Chondrocyte (in vitro differentiated cells): ENCODE results near the gene RGS2. TPM values are rescaled to one million over a fixed set of nuclear protein-coding genes. Genes with fewer than 3 reads are reported as not detected.

ENCODE experiments used
- DNase-seq: peaks from one replicate; pipeline ENCODE4 v3.0.0; 2021; ENCODE audit warnings: mixed read lengths, low spot score
- H3K27ac Mint-ChIP-seq: one replicate; pipeline ENCODE4 v1.8.0; 2021; ENCODE audit warnings: mild to moderate bottlenecking, moderate library complexity, mixed read lengths; ENCODE audit not compliant: unreplicated experiment
- H3K27me3 Mint-ChIP-seq: 2 replicates; pipeline ENCODE4 v1.8.0; 2021; ENCODE audit warnings: low read depth, mixed read lengths
- H3K36me3 Mint-ChIP-seq: 2 replicates; pipeline ENCODE4 v1.8.0; 2021; ENCODE audit warnings: low read depth, mixed read lengths
- H3K4me1 Mint-ChIP-seq: 2 replicates; pipeline ENCODE4 v1.8.0; 2021; ENCODE audit warnings: low read depth, mild to moderate bottlenecking, mixed read lengths
- H3K4me3 Mint-ChIP-seq: one replicate; pipeline ENCODE4 v1.8.0; 2021; ENCODE audit warnings: mild to moderate bottlenecking, moderate library complexity, mixed read lengths; ENCODE audit not compliant: unreplicated experiment
- H3K9me3 Mint-ChIP-seq: 2 replicates; pipeline ENCODE4 v1.8.0; 2021; ENCODE audit warnings: low read depth, mixed read lengths
- total RNA-seq: library from RNA; stranded (reverse); gene quantifications from 3 replicates; pipeline ENCODE4 v1.2.1, GENCODE V29; 2021
- TF ChIP-seq, protein P1 (sequence below): fragments of 200-600 bp; sonication (generic); IDR thresholded peaks from 2 replicates; pipeline ENCODE4 v1.5.0; 2021; ENCODE audit warnings: antibody characterized with exemption, mild to moderate bottlenecking, moderate library complexity

The RGS2 gene
- total RNA-seq, 1 donor from 2014 or later = 22.8 TPM

DNA sequence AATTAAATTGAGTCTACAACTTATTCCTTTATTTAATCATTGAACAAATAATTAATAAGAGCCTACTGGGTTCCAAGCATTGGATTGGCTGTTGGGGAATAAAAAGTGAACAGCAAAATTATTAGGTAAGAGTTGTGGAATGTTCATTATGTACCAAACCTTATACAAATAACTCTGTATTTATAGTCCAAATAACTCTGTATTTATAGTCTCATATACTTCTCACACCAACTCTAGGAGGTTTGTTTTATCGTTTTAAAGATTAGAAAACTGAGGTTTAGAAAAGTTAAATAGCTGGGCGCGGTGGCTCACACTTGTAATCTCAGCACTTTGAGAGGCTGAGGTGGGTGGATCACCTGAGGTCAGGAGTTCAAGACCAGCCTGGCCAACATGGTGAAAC lies 40.6 kb downstream of the RGS2 start:
- TF ChIP-seq, protein P1, sequence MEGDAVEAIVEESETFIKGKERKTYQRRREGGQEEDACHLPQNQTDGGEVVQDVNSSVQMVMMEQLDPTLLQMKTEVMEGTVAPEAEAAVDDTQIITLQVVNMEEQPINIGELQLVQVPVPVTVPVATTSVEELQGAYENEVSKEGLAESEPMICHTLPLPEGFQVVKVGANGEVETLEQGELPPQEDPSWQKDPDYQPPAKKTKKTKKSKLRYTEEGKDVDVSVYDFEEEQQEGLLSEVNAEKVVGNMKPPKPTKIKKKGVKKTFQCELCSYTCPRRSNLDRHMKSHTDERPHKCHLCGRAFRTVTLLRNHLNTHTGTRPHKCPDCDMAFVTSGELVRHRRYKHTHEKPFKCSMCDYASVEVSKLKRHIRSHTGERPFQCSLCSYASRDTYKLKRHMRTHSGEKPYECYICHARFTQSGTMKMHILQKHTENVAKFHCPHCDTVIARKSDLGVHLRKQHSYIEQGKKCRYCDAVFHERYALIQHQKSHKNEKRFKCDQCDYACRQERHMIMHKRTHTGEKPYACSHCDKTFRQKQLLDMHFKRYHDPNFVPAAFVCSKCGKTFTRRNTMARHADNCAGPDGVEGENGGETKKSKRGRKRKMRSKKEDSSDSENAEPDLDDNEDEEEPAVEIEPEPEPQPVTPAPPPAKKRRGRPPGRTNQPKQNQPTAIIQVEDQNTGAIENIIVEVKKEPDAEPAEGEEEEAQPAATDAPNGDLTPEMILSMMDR = no peak
- peaks cover 14% of the 10 kb centered on the region for H3K4me1 Mint-ChIP-seq

DNA sequence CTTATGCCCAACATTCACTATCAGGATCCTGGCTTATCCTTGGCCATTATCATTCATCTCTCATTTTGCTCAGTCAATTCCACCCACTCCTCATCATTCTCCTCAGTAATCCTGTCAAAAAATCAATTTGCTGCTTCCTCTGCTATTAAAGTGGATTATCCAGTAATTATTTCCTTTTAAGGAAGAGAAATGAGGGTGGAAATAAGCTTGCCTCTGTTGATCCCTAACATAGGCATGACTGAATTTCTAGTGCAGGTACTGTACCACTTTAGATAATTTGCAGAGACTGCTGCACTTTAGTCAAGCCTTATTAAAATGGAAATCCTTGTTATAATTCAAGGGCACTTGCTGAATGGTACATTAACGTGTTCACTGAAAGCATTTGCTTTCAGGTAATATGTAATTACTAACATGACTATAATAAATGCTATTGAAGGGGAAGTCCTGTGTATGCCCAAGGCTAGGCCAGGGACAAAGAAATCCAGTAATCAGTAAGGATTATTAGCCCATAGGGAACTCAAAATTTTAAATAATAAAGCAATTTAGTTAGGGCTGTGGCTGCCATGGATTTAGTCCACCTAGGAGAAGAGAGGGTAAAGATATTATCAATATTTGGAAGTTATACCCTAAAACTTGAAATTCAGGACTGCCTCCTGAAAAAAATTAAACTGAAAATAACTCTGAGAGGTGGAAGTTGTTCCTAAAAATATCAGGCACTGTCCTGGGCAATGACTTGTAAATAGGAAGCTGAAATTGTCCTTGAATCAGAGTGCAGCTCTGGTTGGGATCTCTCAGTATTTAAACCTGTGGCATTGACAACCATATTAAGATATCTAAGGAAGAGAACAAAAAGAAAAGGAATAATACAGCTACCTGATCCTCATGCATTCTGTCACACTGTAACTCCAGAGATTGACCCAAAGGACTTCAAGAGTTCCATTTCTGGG lies 43.4 kb downstream of the RGS2 start:
- no peak overlapping the region for H3K27ac Mint-ChIP-seq

More for the DNA sequence above, 40.6 kb downstream of the RGS2 start:
- no peak overlapping the region for H3K4me3 Mint-ChIP-seq
- no peaks in the 10 kb centered on the region for H3K9me3 Mint-ChIP-seq
- DNase-seq = no peak
- H3K27ac Mint-ChIP-seq = no peak overlapping the region
- H3K27me3 Mint-ChIP-seq = no peaks in the 10 kb centered on the region
- H3K36me3 Mint-ChIP-seq = no peaks in the 10 kb centered on the region

DNA sequence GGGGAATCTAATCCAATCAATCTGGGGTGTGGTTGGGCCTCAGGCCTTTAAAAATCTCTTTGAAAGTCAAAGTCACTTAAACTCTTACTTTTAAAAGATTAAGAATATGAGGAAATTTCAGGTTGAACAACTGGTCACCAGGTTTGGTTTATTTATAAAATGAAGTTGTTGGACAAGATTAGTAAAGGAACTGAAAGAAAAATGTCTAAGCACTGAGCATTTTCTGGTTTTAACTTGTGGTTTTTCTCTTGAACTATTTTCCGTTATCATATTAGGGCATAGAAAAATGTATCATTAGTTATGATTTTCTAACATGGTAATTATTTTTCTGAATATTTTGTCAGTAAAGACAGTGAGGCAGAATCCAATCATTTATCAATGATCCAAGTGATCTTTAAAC lies 49.6 kb downstream of the RGS2 start:
- Mint-ChIP-seq H3K27me3 (no peaks in the 10 kb centered on the region), H3K27ac (no peak overlapping the region), H3K4me3 (no peak overlapping the region), H3K9me3 (no peaks in the 10 kb centered on the region), H3K36me3 (no peaks in the 10 kb centered on the region), H3K4me1 (no peaks in the 10 kb centered on the region)
- no peak for DNase-seq
- TF ChIP-seq, protein P1 = no peak

More for the DNA sequence above, 43.4 kb downstream of the RGS2 start:
- Mint-ChIP-seq H3K4me3 (no peak overlapping the region), H3K4me1 (peaks cover 14% of the 10 kb centered on the region), H3K9me3 (no peaks in the 10 kb centered on the region), H3K27me3 (no peaks in the 10 kb centered on the region), H3K36me3 (no peaks in the 10 kb centered on the region)
- TF ChIP-seq, protein P1 = no peak
- no peak for DNase-seq

DNA sequence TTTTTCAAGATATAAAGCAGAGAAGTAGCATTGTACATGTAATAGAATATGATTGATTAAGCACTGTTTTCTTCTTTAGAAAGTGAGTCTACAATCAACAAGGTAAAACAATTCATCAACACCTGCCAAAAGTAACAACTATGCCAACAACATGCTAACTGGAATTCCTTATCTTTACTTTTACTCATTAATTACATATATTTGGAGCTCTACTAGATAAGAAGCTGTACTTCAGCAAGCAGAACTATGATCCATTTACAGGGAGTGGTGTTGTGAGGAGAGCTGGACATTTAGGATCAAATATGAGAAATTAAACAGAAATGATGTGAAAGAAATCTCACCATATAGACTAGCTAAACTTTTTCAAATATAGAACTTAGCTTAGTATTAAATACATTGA lies 51.0 kb downstream of the RGS2 start:
- Mint-ChIP-seq H3K4me3 (no peak overlapping the region), H3K9me3 (no peaks in the 10 kb centered on the region), H3K36me3 (no peaks in the 10 kb centered on the region), H3K4me1 (no peaks in the 10 kb centered on the region), H3K27ac (no peak overlapping the region), H3K27me3 (no peaks in the 10 kb centered on the region)
- no peak for DNase-seq
- TF ChIP-seq, protein P1 = no peak

DNA sequence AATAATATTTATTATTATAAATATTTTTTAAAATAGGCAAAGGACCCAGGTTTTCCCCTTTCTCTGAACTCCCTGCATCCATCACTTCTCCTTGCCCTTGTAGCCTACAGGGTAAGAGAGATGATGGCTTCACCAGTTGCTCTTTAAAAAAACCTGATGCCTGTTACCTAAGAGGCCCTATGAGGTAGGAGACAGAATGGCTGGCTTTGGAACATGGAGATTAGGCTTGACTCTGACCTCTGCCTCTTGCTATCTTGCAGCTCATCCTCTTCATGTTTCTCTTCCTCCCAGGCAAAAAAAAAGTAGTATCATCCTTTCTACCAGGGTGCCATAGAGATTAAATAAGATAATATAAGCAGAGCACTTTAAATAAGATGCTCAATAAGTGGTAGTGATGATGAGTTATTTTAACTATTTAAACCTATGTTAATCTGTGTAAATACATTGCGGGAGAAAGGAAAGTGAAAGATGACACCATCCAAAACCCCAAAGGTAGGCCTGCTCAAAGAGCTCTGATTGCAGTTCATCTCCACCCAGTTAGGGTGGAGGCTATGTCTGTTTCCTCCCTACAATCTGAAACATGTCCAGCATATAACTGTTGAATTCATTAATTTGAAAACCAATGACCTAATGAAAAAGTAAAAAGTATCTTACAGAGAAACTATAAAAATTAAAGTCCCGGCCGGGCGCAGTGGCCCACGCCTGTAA lies 51.8 kb downstream of the RGS2 start:
- H3K27ac Mint-ChIP-seq = no peak overlapping the region
- no peaks in the 10 kb centered on the region for H3K4me1 Mint-ChIP-seq
- no peaks in the 10 kb centered on the region for H3K9me3 Mint-ChIP-seq
- no peak overlapping the region for H3K4me3 Mint-ChIP-seq
- DNase-seq = no peak
- no peaks in the 10 kb centered on the region for H3K27me3 Mint-ChIP-seq
- TF ChIP-seq, protein P1 = no peak
- no peaks in the 10 kb centered on the region for H3K36me3 Mint-ChIP-seq
